HG03095 (cell line): ENCODE measurements around the gene SHANK1.

Source experiments
- ATAC-seq: cut with Tn5 transposase; IDR thresholded peaks from one replicate; pipeline ENCODE4 v1.9.1; 2021; ENCODE audit warnings: moderate library complexity; ENCODE audit not compliant: unreplicated experiment

Gene SHANK1

GRCh38 chr19:50662651-50663481 is 56.7 kb downstream of the SHANK1 start:
- no peak for ATAC-seq

- no peak for ATAC-seq
Observed at GRCh38 chr19:50661766-50662650, 57.6 kb downstream of the SHANK1 start.

- no peak for ATAC-seq
Observed at GRCh38 chr19:50661023-50661422, 58.6 kb downstream of the SHANK1 start.

GRCh38 chr19:50660088-50660366 is 59.6 kb downstream of the SHANK1 start:
- ATAC-seq: no peak

- ATAC-seq: no peak
Observed at GRCh38 chr19:50659318-50660087, 60.1 kb downstream of the SHANK1 start.

- ATAC-seq: no peak
Observed at GRCh38 chr19:50658441-50659317, 60.9 kb downstream of the SHANK1 start.

- ATAC-seq: no peak
Observed at GRCh38 chr19:50657712-50658440, 61.7 kb downstream of the SHANK1 start.

- no peak for ATAC-seq
Observed at GRCh38 chr19:50657222-50657669, 62.4 kb downstream of the SHANK1 start.

- no peak for ATAC-seq
Observed at GRCh38 chr19:50654882-50655281, 64.7 kb downstream of the SHANK1 start.

- ATAC-seq: no peak
Observed at GRCh38 chr19:50652722-50653121, 66.9 kb downstream of the SHANK1 start.

- ATAC-seq: no peak
Observed at GRCh38 chr19:50651174-50651573, 68.4 kb downstream of the SHANK1 start.

- no peak for ATAC-seq
Observed at GRCh38 chr19:50649433-50650391, 69.9 kb downstream of the SHANK1 start, which contains the start of gene C19orf81. TSS of gene C19orf81 (plus strand) at chr19:50649445. CDS start at chr19:50649445, 0 bp downstream.

- ATAC-seq: no peak
Observed at GRCh38 chr19:50648659-50649058, 70.9 kb downstream of the SHANK1 start.

- no peak for ATAC-seq
Observed at GRCh38 chr19:50647879-50648615, 71.6 kb downstream of the SHANK1 start.

GRCh38 chr19:50646074-50646807 is 73.4 kb downstream of the SHANK1 start:
- ATAC-seq: no peak

GRCh38 chr19:50645107-50645506 is 74.5 kb downstream of the SHANK1 start:
- ATAC-seq: no peak

- ATAC-seq: no peak
Observed at GRCh38 chr19:50644315-50644915, 75.2 kb downstream of the SHANK1 start.
